Smooth muscle cell of the coronary artery (primary cell): Measurements from ENCODE around the gene B3GNT3. TPM values are rescaled to one million over a fixed set of nuclear protein-coding genes. Genes with fewer than 3 reads are reported as not detected.

ENCODE experiments used
- total RNA-seq: library from RNA; depleted of rRNA; stranded (reverse); fragments of >200 nt; gene quantifications from 2 replicates; pipeline ENCODE4 v1.2.3, GENCODE V29; 2014; ENCODE audit warnings: low replicate concordance

B3GNT3 gene
- not detected in 2 replicates for total RNA-seq

GRCh38 chr19:17794731-17795494 is at the start of gene B3GNT3:
B3GNT3 (plus strand) TSS chr19:17795138; CDS start chr19:17807808, 12,670 bp downstream.

GRCh38 chr19:17751103-17751911 is 43.6 kb upstream of the B3GNT3 start, which contains the start of gene FCHO1:
FCHO1 (plus strand) TSS chr19:17751477; CDS start chr19:17755165, 3,688 bp downstream.

GRCh38 chr19:17821190-17821589 is 26.3 kb downstream of the B3GNT3 start, which contains the start of gene INSL3:
INSL3 (minus strand) TSS chr19:17821519; CDS start chr19:17821506, 13 bp downstream.

GRCh38 chr19:17847538-17848366 is 52.8 kb downstream of the B3GNT3 start, which contains the start of gene JAK3:
JAK3 (minus strand) TSS chr19:17847982; CDS start chr19:17844417, 3,565 bp downstream.

GRCh38 chr19:17859533-17860330 is 64.8 kb downstream of the B3GNT3 start, which contains the start of gene RPL18A:
RPL18A (plus strand) TSS chr19:17859910; CDS start chr19:17859957, 47 bp downstream.

Other genes starting within 250 kb of the B3GNT3 start
- 74.5 and 132 TPM in 2 replicates for gene COLGALT1, start 239.5 kb upstream of the B3GNT3 start, total RNA-seq
- gene UNC13A, start 106.8 kb upstream of the B3GNT3 start, total RNA-seq = 0.70 and 2.2 TPM in 2 replicates
- 17.3 and 17.5 TPM in 2 replicates for gene MAP1S, start 75.7 kb upstream of the B3GNT3 start, total RNA-seq
- 0.12 and 0.15 TPM in 2 replicates for gene FCHO1, start 43.7 kb upstream of the B3GNT3 start, total RNA-seq
- gene INSL3, start 26.4 kb downstream of the B3GNT3 start, total RNA-seq = not detected in 2 replicates
- 1.3 and 1.9 TPM in 2 replicates for gene JAK3, start 52.8 kb downstream of the B3GNT3 start, total RNA-seq
- gene RPL18A, start 64.8 kb downstream of the B3GNT3 start, total RNA-seq = 662 and 1,392 TPM in 2 replicates
- gene SLC5A5, start 76.8 kb downstream of the B3GNT3 start, total RNA-seq = not detected in 2 replicates
- gene CCDC124, start 137.9 kb downstream of the B3GNT3 start, total RNA-seq = 42.5 and 59.5 TPM in 2 replicates
- not detected in 2 replicates for gene KCNN1, start 172.0 kb downstream of the B3GNT3 start, total RNA-seq
- 4.2 and 5.9 TPM in 2 replicates for gene ARRDC2, start 213.0 kb downstream of the B3GNT3 start, total RNA-seq